K562 (cell line): ENCODE results near the gene PRTN3. TPM values are rescaled to one million over a fixed set of nuclear protein-coding genes. Genes with fewer than 3 reads are reported as not detected.

ENCODE experiments used
- CEBPB ChIP-seq: fragments of 450-650 bp; IDR thresholded peaks from 2 replicates; pipeline ENCODE4 v1.6.1; 2016; ENCODE audit warnings: missing genetic modification characterization, missing compliant biosample characterization
- ILK ChIP-seq: fragments of 450-650 bp; IDR thresholded peaks from 2 replicates; pipeline ENCODE4 v1.6.1; 2016; ENCODE audit warnings: missing genetic modification characterization, low read depth, mild to moderate bottlenecking, missing compliant biosample characterization, moderate library complexity, borderline replicate concordance
- MTA3 ChIP-seq: fragments of 450-650 bp; formaldehyde crosslinking; IDR thresholded peaks from 2 replicates; pipeline ENCODE4 v1.6.1; 2017; ENCODE audit warnings: mild to moderate bottlenecking, borderline replicate concordance
- RFX1 ChIP-seq: fragments of 450-650 bp; IDR thresholded peaks from 2 replicates; pipeline ENCODE4 v1.6.1; 2016; ENCODE audit warnings: mild to moderate bottlenecking, moderate library complexity
- SMAD4 ChIP-seq: fragments of 250-450 bp; sonication (Bioruptor Pico); conservative IDR thresholded peaks from 2 replicates; pipeline ENCODE4 v1.8.0; 2021; ENCODE audit warnings: inconsistent platforms, mild to moderate bottlenecking, moderate library complexity
- SNRNP70 ChIP-seq: fragments of 200-400 bp; formaldehyde crosslinking; optimal IDR thresholded peaks from 2 replicates; pipeline ENCODE3; 2017; ENCODE audit warnings: low read depth, low read length
- SP1 ChIP-seq: sonication (generic); formaldehyde crosslinking; IDR thresholded peaks from 2 replicates; pipeline ENCODE4 v1.8.1; 2022; ENCODE audit warnings: mild to moderate bottlenecking, missing genetic modification reagents
- SRSF7 ChIP-seq: fragments of 200-400 bp; formaldehyde crosslinking; optimal IDR thresholded peaks from 2 replicates; pipeline ENCODE3; 2017; ENCODE audit warnings: mild to moderate bottlenecking, low read depth, low read length
- TAF1 ChIP-seq: IDR thresholded peaks from 2 replicates; pipeline ENCODE4 v1.6.1; 2011; ENCODE audit warnings: mild to moderate bottlenecking, low read length, moderate library complexity; ENCODE audit not compliant: insufficient read depth, control insufficient read depth, severe bottlenecking; ENCODE audit errors: extremely low read depth
- TCF7L2 ChIP-seq: fragments of 150-350 bp; IDR thresholded peaks from 2 replicates; pipeline ENCODE4 v1.6.1; 2016; ENCODE audit warnings: low read depth, mild to moderate bottlenecking, low read length, moderate library complexity
- ZNF165 ChIP-seq: fragments of 250-450 bp; sonication (Bioruptor Pico); IDR thresholded peaks from 2 replicates; pipeline ENCODE4 v1.4.0; 2020; ENCODE audit warnings: borderline replicate concordance
- ZNF197 ChIP-seq: fragments of 200-800 bp; sonication (Bioruptor generic); IDR thresholded peaks from 2 replicates; pipeline ENCODE4 v1.6.1; 2016; ENCODE audit warnings: low read depth, missing genetic modification characterization, missing compliant biosample characterization
- ZNF561 ChIP-seq: fragments of 450-650 bp; formaldehyde crosslinking; conservative IDR thresholded peaks from 2 replicates; pipeline ENCODE4 v1.4.0; 2020; ENCODE audit warnings: mild to moderate bottlenecking, moderate library complexity
- polyA plus RNA-seq, 8 experiments: library from polyadenylated mRNA; depleted of rRNA in 4 of 8; stranded (reverse) in 5 of 8; unstranded in 3 of 8; fragments of >200 nt; fragmentation: Nextera tagmentation in 2 of 8; fragmentation: Illumina TruSeq in 1 of 8; extraction: Ambion mirVana in 2 of 8; extraction: Trizol in 1 of 8; gene quantifications; 2 replicates each; pipeline versions ENCODE4 v1.2.1 to v1.2.3, GENCODE V29; 2011 to 2014; ENCODE audit warnings: inconsistent platforms in 1 of 8, missing spikeins in 1 of 8
- total RNA-seq, 7 experiments: library from RNA; depleted of rRNA in 6 of 7; stranded (reverse); fragments of >200 nt in 6 of 7; fragmentation: Illumina TruSeq in 2 of 7; extraction: Trizol in 2 of 7; gene quantifications; 2 replicates each; pipeline versions ENCODE4 v1.2.1 to v1.2.3, GENCODE V29; 2011 to 2021; ENCODE audit warnings: low replicate concordance in 1 of 7
- TF ChIP-seq, protein P1 (sequence below): fragments of 250-450 bp; sonication (Bioruptor Pico); IDR thresholded peaks from 2 replicates; pipeline ENCODE4 v1.9.0; 2021; ENCODE audit warnings: mild to moderate bottlenecking
- TF ChIP-seq, protein P2 (sequence below): sonication (generic); formaldehyde crosslinking; IDR thresholded peaks from 2 replicates; pipeline ENCODE4 v1.8.0; 2022; ENCODE audit warnings: missing genetic modification reagents, mild to moderate bottlenecking, moderate library complexity, borderline replicate concordance
- TF ChIP-seq, protein P3 (sequence below): fragments of 450-650 bp; IDR thresholded peaks from 2 replicates; pipeline ENCODE4 v1.6.1; 2017; ENCODE audit warnings: antibody characterized with exemption
- TF ChIP-seq, protein P4 (sequence below): fragments of 450-650 bp; IDR thresholded peaks from 2 replicates; pipeline ENCODE4 v1.6.1; 2018; ENCODE audit warnings: mild to moderate bottlenecking, low read depth; ENCODE audit not compliant: partially characterized antibody
- TF ChIP-seq, protein P5 (sequence below), 2 experiments: fragments of 150-350 bp in 1 of 2; IDR thresholded peaks; 2 replicates each; pipeline ENCODE4 v1.6.1; 2012 to 2016; ENCODE audit warnings: low read depth in 2 of 2, low read length in 2 of 2, mild to moderate bottlenecking in 1 of 2, moderate library complexity in 1 of 2

PRTN3 gene
- total and polyA plus RNA-seq, 9 of the 15 experiments (the other 6 are each of a cell fraction or from before 2014, with no cell fraction given): 0.14 to 0.86 (median 0.43) TPM; not detected in 3

DNA sequence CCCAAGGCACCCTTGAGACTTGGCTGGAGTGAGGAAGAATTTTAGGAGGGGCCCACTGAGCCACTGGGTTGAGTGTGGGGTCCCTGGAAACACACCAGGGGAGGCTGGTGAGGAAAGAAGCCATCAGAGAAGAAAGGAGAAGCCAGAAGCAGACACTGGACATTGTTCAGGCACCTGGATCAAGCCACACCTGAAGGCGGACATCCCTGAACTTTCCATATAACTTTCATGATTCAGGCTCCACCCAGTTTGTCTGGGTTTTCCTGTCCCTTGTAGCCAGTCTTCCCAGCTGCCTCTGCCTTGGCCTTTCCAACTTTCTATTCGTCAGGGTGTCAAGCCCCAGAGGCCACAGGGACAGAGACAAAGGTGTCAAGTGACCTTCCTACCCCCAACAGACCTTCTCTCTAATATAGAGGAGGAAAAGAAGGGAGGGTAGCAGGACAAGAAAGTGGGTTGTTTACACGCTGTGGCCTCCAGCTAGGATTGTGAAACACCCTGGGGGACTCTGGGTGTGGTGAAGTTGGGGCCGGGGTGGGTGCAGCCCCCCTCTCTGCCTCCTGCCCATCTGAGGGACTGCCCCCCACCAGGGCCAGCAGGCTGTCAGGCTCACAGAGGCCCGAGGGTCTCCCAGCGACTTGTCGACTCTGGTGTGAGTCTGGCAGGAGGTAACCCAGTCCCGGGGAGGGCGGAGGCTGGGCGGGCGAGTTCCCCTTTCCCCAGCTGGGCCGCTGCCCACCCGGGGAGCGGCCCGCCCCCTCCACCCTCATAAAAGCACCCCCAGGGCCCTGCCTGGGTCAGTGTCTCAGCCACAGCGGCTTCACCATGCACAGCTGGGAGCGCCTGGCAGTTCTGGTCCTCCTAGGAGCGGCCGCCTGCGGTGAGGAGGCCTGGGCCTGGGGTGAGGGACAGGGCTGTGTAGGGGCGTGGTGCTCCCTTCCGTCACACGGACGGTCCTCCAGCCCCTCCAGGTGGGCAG lies 18.4 kb downstream of the PRTN3 start, which contains the start of gene CFD (continued):
- TF ChIP-seq ILK (no peak), ZNF561 (CRISPR knock-in tag) (no peak), TCF7L2 (no peak), ZNF165 (CRISPR knock-in tag) (no peak), SRSF7 (no peak), SP1 (0 out of 2 replicates have a peak, but pooled peaks have one; percentile 19), ZNF197 (CRISPR knock-in tag) (no peak), SMAD4 (no peak), SNRNP70 (no peak), MTA3 (no peak), RFX1 (no peak), TAF1 (no peak), CEBPB (tag) (peak; percentile 81)
- TF ChIP-seq, protein P1, sequence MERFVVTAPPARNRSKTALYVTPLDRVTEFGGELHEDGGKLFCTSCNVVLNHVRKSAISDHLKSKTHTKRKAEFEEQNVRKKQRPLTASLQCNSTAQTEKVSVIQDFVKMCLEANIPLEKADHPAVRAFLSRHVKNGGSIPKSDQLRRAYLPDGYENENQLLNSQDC (CRISPR knock-in tag): no peak
- TF ChIP-seq, protein P2, sequence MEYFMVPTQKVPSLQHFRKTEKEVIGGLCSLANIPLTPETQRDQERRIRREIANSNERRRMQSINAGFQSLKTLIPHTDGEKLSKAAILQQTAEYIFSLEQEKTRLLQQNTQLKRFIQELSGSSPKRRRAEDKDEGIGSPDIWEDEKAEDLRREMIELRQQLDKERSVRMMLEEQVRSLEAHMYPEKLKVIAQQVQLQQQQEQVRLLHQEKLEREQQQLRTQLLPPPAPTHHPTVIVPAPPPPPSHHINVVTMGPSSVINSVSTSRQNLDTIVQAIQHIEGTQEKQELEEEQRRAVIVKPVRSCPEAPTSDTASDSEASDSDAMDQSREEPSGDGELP (CRISPR knock-in tag): 0 out of 2 replicates have a peak, but pooled peaks have one; percentile 30
- TF ChIP-seq, protein P3, sequence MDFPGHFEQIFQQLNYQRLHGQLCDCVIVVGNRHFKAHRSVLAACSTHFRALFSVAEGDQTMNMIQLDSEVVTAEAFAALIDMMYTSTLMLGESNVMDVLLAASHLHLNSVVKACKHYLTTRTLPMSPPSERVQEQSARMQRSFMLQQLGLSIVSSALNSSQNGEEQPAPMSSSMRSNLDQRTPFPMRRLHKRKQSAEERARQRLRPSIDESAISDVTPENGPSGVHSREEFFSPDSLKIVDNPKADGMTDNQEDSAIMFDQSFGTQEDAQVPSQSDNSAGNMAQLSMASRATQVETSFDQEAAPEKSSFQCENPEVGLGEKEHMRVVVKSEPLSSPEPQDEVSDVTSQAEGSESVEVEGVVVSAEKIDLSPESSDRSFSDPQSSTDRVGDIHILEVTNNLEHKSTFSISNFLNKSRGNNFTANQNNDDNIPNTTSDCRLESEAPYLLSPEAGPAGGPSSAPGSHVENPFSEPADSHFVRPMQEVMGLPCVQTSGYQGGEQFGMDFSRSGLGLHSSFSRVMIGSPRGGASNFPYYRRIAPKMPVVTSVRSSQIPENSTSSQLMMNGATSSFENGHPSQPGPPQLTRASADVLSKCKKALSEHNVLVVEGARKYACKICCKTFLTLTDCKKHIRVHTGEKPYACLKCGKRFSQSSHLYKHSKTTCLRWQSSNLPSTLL: no peak
- TF ChIP-seq, protein P4, sequence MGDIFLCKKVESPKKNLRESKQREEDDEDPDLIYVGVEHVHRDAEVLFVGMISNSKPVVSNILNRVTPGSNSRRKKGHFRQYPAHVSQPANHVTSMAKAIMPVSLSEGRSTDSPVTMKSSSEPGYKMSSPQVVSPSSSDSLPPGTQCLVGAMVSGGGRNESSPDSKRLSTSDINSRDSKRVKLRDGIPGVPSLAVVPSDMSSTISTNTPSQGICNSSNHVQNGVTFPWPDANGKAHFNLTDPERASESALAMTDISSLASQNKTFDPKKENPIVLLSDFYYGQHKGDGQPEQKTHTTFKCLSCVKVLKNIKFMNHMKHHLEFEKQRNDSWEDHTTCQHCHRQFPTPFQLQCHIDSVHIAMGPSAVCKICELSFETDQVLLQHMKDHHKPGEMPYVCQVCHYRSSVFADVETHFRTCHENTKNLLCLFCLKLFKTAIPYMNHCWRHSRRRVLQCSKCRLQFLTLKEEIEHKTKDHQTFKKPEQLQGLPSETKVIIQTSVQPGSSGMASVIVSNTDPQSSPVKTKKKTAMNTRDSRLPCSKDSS: no peak
- TF ChIP-seq, protein P5, sequence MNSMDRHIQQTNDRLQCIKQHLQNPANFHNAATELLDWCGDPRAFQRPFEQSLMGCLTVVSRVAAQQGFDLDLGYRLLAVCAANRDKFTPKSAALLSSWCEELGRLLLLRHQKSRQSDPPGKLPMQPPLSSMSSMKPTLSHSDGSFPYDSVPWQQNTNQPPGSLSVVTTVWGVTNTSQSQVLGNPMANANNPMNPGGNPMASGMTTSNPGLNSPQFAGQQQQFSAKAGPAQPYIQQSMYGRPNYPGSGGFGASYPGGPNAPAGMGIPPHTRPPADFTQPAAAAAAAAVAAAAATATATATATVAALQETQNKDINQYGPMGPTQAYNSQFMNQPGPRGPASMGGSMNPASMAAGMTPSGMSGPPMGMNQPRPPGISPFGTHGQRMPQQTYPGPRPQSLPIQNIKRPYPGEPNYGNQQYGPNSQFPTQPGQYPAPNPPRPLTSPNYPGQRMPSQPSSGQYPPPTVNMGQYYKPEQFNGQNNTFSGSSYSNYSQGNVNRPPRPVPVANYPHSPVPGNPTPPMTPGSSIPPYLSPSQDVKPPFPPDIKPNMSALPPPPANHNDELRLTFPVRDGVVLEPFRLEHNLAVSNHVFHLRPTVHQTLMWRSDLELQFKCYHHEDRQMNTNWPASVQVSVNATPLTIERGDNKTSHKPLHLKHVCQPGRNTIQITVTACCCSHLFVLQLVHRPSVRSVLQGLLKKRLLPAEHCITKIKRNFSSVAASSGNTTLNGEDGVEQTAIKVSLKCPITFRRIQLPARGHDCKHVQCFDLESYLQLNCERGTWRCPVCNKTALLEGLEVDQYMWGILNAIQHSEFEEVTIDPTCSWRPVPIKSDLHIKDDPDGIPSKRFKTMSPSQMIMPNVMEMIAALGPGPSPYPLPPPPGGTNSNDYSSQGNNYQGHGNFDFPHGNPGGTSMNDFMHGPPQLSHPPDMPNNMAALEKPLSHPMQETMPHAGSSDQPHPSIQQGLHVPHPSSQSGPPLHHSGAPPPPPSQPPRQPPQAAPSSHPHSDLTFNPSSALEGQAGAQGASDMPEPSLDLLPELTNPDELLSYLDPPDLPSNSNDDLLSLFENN (IDR thresholded peaks at IDR 0.05; ENCODE audit: low read depth in 2 of 2, low read length in 2 of 2): no peak
